Thyroid gland (tissue), 4 donors: Measurements from ENCODE around the gene ZNF423. TPM values are rescaled to one million over a fixed set of nuclear protein-coding genes. Genes with fewer than 3 reads are reported as not detected.

Experiments used
- DNase-seq, 2 donors: peaks; one replicate each; pipeline ENCODE4 v3.0.0-alpha.2; 2019
- H3K27ac ChIP-seq, 3 donors: fragments of 200-600 bp; sonication (generic); 1 replicate in 2 of 3; 2 replicates in 1 of 3; pipeline ENCODE4 v1.5.1; 2016 to 2019; ENCODE audit warnings: mild to moderate bottlenecking in 1 of 3, moderate library complexity in 1 of 3
- H3K27me3 ChIP-seq: fragments of 200-600 bp; sonication (generic); one replicate; pipeline ENCODE4 v1.5.1; 2019
- H3K36me3 ChIP-seq, 2 donors: fragments of 200-600 bp; sonication (generic); one replicate each; pipeline ENCODE4 v1.5.1; 2016 to 2019
- H3K4me1 ChIP-seq, 2 donors: fragments of 200-600 bp; sonication (generic); one replicate each; pipeline ENCODE4 v1.5.1; 2017 to 2019
- H3K4me3 ChIP-seq, 3 donors: fragments of 200-600 bp; sonication (generic); replicated peaks in 1 of 3; 1 replicate in 2 of 3; 2 replicates in 1 of 3; pipeline ENCODE4 v1.5.1; 2016; ENCODE audit warnings: mild to moderate bottlenecking in 1 of 3
- H3K9me3 ChIP-seq: fragments of 200-600 bp; sonication (generic); one replicate; pipeline ENCODE4 v1.5.1; 2017
- POLR2A ChIP-seq, 2 donors: fragments of 450-650 bp; IDR thresholded peaks; one replicate each; pipeline ENCODE4 v1.6.1; 2017; ENCODE audit warnings: antibody characterized with exemption in 2 of 2, mild to moderate bottlenecking in 2 of 2, moderate library complexity in 1 of 2
- WGBS, 2 donors: methylation state at CpG; one replicate each; pipeline ENCODE4 v1.1.5; 2017; 5-methylcytosine and 5-hydroxymethylcytosine counted together
- intact Hi-C: fragments of 100-400 bp; cut with DNase I; formaldehyde crosslinking; loops from one replicate; pipeline ENCODE4 v1.15.1; 2023
- total RNA-seq, 4 donors: library from RNA; depleted of rRNA; stranded (reverse); fragments of >200 nt; gene quantifications; one replicate each; pipeline ENCODE4 v1.2.3, GENCODE V29; 2016
- TF ChIP-seq, protein P1 (sequence below), 6 experiments: fragments of 200-600 bp in 3 of 6; fragments of 450-650 bp in 3 of 6; sonication (generic) in 3 of 6; IDR thresholded peaks; one replicate each; pipeline ENCODE4 v1.5.1; 2016 to 2019; ENCODE audit warnings: antibody characterized with exemption in 6 of 6, mild to moderate bottlenecking in 2 of 6, inconsistent platforms in 1 of 6, moderate library complexity in 1 of 6

ZNF423 gene
- total RNA-seq, 4 donors from 2014 or later = 7.4 to 10.0 (median 8.5) TPM

DNA sequence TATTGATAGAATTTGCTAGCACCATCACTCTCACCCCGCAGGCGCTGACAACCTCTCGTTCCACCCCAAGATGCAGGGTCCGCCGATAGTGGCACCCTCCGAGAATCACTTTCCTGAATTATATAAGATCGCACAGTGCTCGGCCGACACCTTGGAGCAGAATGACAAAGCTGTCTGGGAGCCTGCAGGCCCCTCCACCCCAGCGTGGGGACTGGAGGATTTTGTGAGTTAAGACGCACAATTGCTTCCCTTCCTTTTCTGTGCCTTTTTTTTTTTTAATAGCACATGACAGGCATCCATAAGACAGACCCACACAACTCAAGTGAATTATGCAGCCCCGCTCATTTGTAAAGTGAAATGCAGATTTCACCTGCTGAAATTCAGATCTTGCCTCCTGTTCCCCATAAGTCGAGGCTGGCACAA lies 327.0 kb downstream of the ZNF423 start:
- peaks cover 0 to 4% of the 10 kb centered on the region in 2 donors for H3K4me1 ChIP-seq
- no peak for DNase-seq
- 87 to 91% methylated on average over 13 of the region's 13 CpGs for WGBS, 2 donors
- intact Hi-C loops = no loop called here
- no peaks in the 10 kb centered on the region for H3K9me3 ChIP-seq
- no peak overlapping the region for H3K4me3 ChIP-seq
- no peak overlapping the region for H3K27ac ChIP-seq
- H3K27me3 ChIP-seq = no peaks in the 10 kb centered on the region
- no peaks in the 10 kb centered on the region for H3K36me3 ChIP-seq
- TF ChIP-seq, protein P1, sequence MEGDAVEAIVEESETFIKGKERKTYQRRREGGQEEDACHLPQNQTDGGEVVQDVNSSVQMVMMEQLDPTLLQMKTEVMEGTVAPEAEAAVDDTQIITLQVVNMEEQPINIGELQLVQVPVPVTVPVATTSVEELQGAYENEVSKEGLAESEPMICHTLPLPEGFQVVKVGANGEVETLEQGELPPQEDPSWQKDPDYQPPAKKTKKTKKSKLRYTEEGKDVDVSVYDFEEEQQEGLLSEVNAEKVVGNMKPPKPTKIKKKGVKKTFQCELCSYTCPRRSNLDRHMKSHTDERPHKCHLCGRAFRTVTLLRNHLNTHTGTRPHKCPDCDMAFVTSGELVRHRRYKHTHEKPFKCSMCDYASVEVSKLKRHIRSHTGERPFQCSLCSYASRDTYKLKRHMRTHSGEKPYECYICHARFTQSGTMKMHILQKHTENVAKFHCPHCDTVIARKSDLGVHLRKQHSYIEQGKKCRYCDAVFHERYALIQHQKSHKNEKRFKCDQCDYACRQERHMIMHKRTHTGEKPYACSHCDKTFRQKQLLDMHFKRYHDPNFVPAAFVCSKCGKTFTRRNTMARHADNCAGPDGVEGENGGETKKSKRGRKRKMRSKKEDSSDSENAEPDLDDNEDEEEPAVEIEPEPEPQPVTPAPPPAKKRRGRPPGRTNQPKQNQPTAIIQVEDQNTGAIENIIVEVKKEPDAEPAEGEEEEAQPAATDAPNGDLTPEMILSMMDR (IDR thresholded peaks at IDR 0.05) = no peak
- TF ChIP-seq POLR2A (IDR thresholded peaks at IDR 0.05) = no peak

DNA sequence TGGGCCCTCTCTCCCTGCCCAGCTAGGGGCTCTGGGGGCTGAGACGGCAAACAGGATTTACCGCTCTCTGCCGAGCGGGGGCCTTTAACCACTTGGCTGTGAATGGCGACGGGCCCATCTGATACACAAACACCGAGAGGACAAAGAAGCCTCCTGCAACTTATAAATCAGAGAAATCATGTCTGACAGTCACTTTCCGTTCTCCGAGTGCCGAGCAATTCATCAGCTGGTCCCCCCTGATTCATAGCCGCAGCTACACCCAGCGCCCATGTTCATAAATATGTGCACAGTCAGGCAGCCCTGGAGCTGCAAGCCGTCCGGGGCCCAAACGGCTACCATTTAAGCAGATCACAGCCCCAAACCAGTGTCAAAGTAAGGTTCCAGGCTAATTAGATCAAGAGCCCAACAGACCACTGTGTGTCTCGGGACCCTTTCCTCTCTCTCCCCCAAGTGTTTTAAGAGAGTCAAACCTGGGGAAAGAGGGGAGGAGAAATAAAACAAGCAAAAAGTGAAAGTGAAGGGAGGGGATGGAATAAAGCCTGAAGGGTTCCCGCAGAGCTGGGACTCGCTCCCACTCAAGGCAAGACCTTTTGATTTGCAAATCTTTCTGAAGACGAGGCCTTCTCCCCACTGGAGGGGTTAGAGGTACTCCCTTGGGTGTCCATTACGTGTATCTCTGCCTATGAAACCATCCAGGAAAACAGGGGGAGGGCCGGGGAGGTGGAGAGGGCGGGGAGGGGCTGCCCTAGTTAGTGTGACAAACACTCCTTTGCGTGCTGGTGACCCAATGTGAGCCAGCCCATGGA lies 327.6 kb downstream of the ZNF423 start:
- Histone ChIP-seq H3K9me3 (no peaks in the 10 kb centered on the region), H3K36me3 (no peaks in the 10 kb centered on the region), H3K4me3 (no peak overlapping the region), H3K27me3 (no peaks in the 10 kb centered on the region), H3K27ac (no peak overlapping the region), H3K4me1 (peaks cover 0 to 4% of the 10 kb centered on the region in 2 donors)
- TF ChIP-seq, protein P1 (IDR thresholded peaks at IDR 0.05) = no peak
- no peak for TF ChIP-seq POLR2A (IDR thresholded peaks at IDR 0.05)
- DNase-seq = no peak
- 41 to 44% methylated on average over 18 to 23 of the region's 23 CpGs for WGBS, 2 donors
- intact Hi-C loops = no loop called here

DNA sequence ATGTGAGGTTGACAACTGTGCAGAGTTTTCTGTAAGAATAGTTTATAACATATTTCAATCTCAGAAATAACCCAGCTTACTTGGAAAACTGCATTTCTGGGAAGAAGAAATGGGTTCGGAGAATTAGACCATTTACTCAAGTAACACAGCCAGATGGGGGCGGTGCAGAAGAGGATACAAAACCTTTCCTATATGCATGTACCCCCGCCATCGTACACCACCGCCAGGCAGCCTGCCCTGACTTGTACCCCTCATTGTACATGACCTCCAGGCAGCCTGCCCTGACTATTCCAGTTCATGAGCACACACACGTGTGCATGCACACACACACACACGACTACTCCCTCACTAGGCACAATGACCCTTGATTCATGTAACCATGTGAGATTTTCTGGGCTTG lies 328.3 kb downstream of the ZNF423 start:
- DNase-seq = no peak
- Histone ChIP-seq H3K4me1 (peaks cover 0 to 4% of the 10 kb centered on the region in 2 donors), H3K9me3 (no peaks in the 10 kb centered on the region), H3K27me3 (no peaks in the 10 kb centered on the region), H3K4me3 (no peak overlapping the region), H3K36me3 (no peaks in the 10 kb centered on the region), H3K27ac (no peak overlapping the region)
- TF ChIP-seq POLR2A (IDR thresholded peaks at IDR 0.05) = no peak
- intact Hi-C loops = no loop called here
- WGBS, 2 donors = 81 to 88% methylated on average over 7 of the region's 7 CpGs

DNA sequence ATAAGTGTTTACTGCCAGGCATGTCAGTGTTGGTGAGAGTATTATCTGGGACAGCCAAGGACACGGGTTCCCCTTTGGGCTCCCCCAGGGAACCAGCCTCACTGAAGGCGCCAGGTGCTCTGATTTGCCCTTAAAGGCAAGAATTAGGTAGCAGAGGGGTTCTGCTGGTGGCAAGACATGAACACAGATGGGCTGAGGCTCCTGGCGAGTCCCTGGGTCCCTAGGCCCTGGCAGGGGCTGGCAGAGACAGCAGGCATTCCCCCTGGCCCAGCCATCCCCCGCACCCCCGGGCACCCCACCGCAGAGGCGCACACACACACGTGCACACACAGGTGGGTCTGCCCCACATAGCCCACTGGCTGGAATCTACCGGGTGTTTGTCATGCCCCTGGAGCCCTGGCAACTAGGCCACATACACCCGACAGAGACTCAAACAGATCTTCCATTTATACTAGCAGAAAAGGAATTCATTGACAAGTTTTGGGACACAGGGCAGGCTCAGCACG lies 329.0 kb downstream of the ZNF423 start:
- TF ChIP-seq, protein P1 (IDR thresholded peaks at IDR 0.05) = no peak
- no peak for TF ChIP-seq POLR2A (IDR thresholded peaks at IDR 0.05)
- no peaks in the 10 kb centered on the region for H3K36me3 ChIP-seq
- no peaks in the 10 kb centered on the region for H3K27me3 ChIP-seq
- DNase-seq = no peak
- WGBS, 2 donors = 92 to 96% methylated on average over 6 to 7 of the region's 11 CpGs
- no peak overlapping the region for H3K27ac ChIP-seq
- no peak overlapping the region for H3K4me3 ChIP-seq
- no peaks in the 10 kb centered on the region for H3K9me3 ChIP-seq
- H3K4me1 ChIP-seq = no peaks in the 10 kb centered on the region
- intact Hi-C loops = no loop called here

DNA sequence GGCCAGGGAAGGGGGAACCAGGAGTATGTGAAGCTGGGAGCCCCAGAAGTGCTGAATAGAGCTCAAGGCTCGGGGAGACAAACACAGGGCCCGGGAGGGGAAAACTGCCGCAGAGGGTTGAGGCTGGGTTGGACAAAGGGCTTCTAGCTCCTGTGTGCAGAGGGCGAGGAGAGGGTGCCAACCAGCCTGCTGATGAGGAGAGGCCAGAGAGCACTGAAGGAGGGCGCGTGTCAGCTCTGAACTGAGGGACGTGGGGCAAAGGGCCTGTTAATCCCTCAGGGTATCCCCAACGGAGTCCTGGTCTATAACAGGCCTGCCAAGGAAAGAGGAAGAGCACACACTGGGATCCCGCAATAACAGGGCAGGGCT lies 331.0 kb downstream of the ZNF423 start:
- Histone ChIP-seq H3K4me3 (no peak overlapping the region), H3K4me1 (no peaks in the 10 kb centered on the region), H3K36me3 (no peaks in the 10 kb centered on the region), H3K9me3 (no peaks in the 10 kb centered on the region), H3K27ac (no peak overlapping the region), H3K27me3 (no peaks in the 10 kb centered on the region)
- intact Hi-C loops = no loop called here
- TF ChIP-seq, protein P1 (IDR thresholded peaks at IDR 0.05) = no peak
- no peak for DNase-seq
- 85 to 90% methylated on average over 8 of the region's 9 CpGs for WGBS, 2 donors
